ENCODE results near the gene UMPS.

- TF ChIP-seq, protein P1, sequence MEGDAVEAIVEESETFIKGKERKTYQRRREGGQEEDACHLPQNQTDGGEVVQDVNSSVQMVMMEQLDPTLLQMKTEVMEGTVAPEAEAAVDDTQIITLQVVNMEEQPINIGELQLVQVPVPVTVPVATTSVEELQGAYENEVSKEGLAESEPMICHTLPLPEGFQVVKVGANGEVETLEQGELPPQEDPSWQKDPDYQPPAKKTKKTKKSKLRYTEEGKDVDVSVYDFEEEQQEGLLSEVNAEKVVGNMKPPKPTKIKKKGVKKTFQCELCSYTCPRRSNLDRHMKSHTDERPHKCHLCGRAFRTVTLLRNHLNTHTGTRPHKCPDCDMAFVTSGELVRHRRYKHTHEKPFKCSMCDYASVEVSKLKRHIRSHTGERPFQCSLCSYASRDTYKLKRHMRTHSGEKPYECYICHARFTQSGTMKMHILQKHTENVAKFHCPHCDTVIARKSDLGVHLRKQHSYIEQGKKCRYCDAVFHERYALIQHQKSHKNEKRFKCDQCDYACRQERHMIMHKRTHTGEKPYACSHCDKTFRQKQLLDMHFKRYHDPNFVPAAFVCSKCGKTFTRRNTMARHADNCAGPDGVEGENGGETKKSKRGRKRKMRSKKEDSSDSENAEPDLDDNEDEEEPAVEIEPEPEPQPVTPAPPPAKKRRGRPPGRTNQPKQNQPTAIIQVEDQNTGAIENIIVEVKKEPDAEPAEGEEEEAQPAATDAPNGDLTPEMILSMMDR (IDR thresholded peaks at IDR 0.05), result no peak
- TF ChIP-seq POLR2A (IDR thresholded peaks at IDR 0.05), result no peak
Observed at GRCh38 chr3:124785973-124786372, 55.7 kb downstream of the UMPS start.

All from Peyer's patch (tissue), 4 donors.